ENCODE data around the gene RGS17. TPM values are rescaled to one million over a fixed set of nuclear protein-coding genes. Genes with fewer than 3 reads are reported as not detected.

Gene RGS17
- total and polyA plus RNA-seq, 2 of the 13 experiments (the other 11 are each of a cell fraction or from before 2014, with no cell fraction given) = 0.04 TPM; not detected in 1

DNA sequence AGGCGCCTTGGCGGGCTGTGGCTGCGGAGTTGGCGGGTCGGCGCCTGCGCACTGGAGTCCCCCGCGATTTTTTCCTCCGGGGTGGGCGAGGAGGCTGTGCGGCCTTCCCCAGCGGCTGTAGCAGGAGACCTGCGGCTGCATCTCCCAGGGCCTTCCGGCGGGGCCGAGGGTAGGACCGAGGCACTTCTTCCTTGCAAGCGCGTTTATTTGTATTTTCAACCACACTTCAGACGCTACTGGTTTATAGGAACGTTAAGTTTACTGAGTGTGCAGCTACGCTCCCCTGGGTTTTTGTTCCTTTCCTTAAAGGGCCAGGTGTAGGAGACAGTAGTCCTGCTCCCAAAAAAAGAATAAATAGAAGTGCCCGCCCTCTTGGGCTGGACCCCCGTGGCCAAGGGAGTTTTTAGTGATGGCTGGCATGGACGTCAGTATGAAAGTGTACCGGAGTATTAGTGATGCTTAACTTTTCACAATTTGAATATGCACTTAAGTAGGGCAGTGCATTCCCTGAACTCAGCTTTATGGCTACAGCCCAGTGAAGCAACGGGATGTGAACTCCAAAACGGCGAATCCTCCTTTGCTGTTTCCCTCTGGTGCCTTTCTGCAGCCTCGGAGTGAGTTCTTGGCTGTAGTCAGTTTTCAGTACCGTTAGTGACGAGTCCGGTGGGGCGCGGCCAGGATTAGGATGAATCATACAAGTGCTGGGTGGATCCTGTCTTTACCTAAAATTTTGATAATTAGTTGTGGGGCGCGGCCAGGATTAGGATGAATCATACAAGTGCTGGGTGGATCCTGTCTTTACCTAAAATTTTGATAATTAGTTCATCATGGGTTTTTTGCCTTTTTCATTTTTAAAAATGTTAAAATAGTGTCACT lies 147.2 kb downstream of the RGS17 start (continued):
- TF ChIP-seq, protein P1, sequence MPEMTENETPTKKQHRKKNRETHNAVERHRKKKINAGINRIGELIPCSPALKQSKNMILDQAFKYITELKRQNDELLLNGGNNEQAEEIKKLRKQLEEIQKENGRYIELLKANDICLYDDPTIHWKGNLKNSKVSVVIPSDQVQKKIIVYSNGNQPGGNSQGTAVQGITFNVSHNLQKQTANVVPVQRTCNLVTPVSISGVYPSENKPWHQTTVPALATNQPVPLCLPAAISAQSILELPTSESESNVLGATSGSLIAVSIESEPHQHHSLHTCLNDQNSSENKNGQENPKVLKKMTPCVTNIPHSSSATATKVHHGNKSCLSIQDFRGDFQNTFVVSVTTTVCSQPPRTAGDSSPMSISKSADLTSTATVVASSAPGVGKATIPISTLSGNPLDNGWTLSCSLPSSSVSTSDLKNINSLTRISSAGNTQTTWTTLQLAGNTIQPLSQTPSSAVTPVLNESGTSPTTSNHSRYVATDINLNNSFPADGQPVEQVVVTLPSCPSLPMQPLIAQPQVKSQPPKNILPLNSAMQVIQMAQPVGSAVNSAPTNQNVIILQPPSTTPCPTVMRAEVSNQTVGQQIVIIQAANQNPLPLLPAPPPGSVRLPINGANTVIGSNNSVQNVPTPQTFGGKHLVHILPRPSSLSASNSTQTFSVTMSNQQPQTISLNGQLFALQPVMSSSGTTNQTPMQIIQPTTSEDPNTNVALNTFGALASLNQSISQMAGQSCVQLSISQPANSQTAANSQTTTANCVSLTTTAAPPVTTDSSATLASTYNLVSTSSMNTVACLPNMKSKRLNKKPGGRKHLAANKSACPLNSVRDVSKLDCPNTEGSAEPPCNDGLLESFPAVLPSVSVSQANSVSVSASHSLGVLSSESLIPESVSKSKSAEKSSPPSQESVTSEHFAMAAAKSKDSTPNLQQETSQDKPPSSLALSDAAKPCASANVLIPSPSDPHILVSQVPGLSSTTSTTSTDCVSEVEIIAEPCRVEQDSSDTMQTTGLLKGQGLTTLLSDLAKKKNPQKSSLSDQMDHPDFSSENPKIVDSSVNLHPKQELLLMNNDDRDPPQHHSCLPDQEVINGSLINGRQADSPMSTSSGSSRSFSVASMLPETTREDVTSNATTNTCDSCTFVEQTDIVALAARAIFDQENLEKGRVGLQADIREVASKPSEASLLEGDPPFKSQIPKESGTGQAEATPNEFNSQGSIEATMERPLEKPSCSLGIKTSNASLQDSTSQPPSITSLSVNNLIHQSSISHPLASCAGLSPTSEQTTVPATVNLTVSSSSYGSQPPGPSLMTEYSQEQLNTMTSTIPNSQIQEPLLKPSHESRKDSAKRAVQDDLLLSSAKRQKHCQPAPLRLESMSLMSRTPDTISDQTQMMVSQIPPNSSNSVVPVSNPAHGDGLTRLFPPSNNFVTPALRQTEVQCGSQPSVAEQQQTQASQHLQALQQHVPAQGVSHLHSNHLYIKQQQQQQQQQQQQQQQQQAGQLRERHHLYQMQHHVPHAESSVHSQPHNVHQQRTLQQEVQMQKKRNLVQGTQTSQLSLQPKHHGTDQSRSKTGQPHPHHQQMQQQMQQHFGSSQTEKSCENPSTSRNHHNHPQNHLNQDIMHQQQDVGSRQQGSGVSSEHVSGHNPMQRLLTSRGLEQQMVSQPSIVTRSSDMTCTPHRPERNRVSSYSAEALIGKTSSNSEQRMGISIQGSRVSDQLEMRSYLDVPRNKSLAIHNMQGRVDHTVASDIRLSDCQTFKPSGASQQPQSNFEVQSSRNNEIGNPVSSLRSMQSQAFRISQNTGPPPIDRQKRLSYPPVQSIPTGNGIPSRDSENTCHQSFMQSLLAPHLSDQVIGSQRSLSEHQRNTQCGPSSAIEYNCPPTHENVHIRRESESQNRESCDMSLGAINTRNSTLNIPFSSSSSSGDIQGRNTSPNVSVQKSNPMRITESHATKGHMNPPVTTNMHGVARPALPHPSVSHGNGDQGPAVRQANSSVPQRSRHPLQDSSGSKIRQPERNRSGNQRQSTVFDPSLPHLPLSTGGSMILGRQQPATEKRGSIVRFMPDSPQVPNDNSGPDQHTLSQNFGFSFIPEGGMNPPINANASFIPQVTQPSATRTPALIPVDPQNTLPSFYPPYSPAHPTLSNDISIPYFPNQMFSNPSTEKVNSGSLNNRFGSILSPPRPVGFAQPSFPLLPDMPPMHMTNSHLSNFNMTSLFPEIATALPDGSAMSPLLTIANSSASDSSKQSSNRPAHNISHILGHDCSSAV (CRISPR knock-in tag; IDR thresholded peaks at IDR 0.05; ENCODE audit: borderline replicate concordance) = no peak
- no peak; the same call in 1 of the 2 replicates for TF ChIP-seq TBX2 (CRISPR knock-in tag; IDR thresholded peaks at IDR 0.05; ENCODE audit: borderline replicate concordance)
- TF ChIP-seq SP140L (CRISPR knock-in tag; IDR thresholded peaks at IDR 0.05; ENCODE audit: borderline replicate concordance) = no peak
- no peak for TF ChIP-seq TCF7 (IDR thresholded peaks at IDR 0.05; ENCODE audit: low read depth)
- TF ChIP-seq MLLT10 (CRISPR knock-in tag; IDR thresholded peaks at IDR 0.05) = no peak
- peak; percentile 74; the same call in 1 of the 2 replicates for TF ChIP-seq ZNF160 (CRISPR knock-in tag; IDR thresholded peaks at IDR 0.05)
- no peak for TF ChIP-seq NFATC3 (CRISPR knock-in tag; IDR thresholded peaks at IDR 0.05)
- TF ChIP-seq ZNF749 (CRISPR knock-in tag; IDR thresholded peaks at IDR 0.05; ENCODE audit: borderline replicate concordance) = no peak
- TF ChIP-seq MYC (CRISPR knock-in tag; IDR thresholded peaks at IDR 0.05; ENCODE audit: borderline replicate concordance) = no peak
- TF ChIP-seq ZNF44 (CRISPR knock-in tag; IDR thresholded peaks at IDR 0.05) = no peak; the same call in 1 of the 2 replicates
- no peak for TF ChIP-seq RAD21 (CRISPR knock-in tag; IDR thresholded peaks at IDR 0.05)
- TF ChIP-seq, protein P2, sequence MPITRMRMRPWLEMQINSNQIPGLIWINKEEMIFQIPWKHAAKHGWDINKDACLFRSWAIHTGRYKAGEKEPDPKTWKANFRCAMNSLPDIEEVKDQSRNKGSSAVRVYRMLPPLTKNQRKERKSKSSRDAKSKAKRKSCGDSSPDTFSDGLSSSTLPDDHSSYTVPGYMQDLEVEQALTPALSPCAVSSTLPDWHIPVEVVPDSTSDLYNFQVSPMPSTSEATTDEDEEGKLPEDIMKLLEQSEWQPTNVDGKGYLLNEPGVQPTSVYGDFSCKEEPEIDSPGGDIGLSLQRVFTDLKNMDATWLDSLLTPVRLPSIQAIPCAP (CRISPR knock-in tag; IDR thresholded peaks at IDR 0.05; ENCODE audit: low read depth) = no peak
- TF ChIP-seq, protein P3, sequence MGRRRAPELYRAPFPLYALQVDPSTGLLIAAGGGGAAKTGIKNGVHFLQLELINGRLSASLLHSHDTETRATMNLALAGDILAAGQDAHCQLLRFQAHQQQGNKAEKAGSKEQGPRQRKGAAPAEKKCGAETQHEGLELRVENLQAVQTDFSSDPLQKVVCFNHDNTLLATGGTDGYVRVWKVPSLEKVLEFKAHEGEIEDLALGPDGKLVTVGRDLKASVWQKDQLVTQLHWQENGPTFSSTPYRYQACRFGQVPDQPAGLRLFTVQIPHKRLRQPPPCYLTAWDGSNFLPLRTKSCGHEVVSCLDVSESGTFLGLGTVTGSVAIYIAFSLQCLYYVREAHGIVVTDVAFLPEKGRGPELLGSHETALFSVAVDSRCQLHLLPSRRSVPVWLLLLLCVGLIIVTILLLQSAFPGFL (CRISPR knock-in tag; IDR thresholded peaks at IDR 0.05) = no peak
- TF ChIP-seq TAF1 (CRISPR knock-in tag; IDR thresholded peaks at IDR 0.05) = peak; percentile 75
- no peak for TF ChIP-seq NCOA5 (CRISPR knock-in tag; IDR thresholded peaks at IDR 0.05)
- no peak for TF ChIP-seq RELA (CRISPR knock-in tag; IDR thresholded peaks at IDR 0.05)
- no peak for TF ChIP-seq ZNF616 (CRISPR knock-in tag; IDR thresholded peaks at IDR 0.05; ENCODE audit: low read depth)
- peak; percentile 58; the same call in 1 of the 2 replicates for TF ChIP-seq FOXC1 (CRISPR knock-in tag; IDR thresholded peaks at IDR 0.05; ENCODE audit: borderline replicate concordance)
- TF ChIP-seq, protein P4, sequence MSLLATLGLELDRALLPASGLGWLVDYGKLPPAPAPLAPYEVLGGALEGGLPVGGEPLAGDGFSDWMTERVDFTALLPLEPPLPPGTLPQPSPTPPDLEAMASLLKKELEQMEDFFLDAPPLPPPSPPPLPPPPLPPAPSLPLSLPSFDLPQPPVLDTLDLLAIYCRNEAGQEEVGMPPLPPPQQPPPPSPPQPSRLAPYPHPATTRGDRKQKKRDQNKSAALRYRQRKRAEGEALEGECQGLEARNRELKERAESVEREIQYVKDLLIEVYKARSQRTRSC (CRISPR knock-in tag; IDR thresholded peaks at IDR 0.05; ENCODE audit: low read depth) = no peak
